Small intestine (tissue), 7 donors: ENCODE results near the gene HEBP2. TPM values are rescaled to one million over a fixed set of nuclear protein-coding genes. Genes with fewer than 3 reads are reported as not detected.

ENCODE experiments used
- DNase-seq, 2 donors: peaks; one replicate each; pipeline versions ENCODE4 v3.0.0 to v3.0.0-alpha.2; 2013
- FAIRE-seq: peaks from 2 replicates; lab custom pipeline; 2012; peaks lifted over from hg19 to GRCh38; lab: Jason Lieb, UNC
- H3K27ac ChIP-seq, 3 donors: one replicate each; pipeline ENCODE4 v1.5.1; 2013; ENCODE audit warnings: low read length in 2 of 3, mild to moderate bottlenecking in 2 of 3, control low read depth in 1 of 3, inconsistent platforms in 1 of 3, low read depth in 1 of 3, moderate library complexity in 1 of 3
- H3K27me3 ChIP-seq, 3 donors: one replicate each; pipeline ENCODE4 v1.6.1; 2013; ENCODE audit warnings: low read length in 3 of 3, inconsistent platforms in 1 of 3; ENCODE audit not compliant: control insufficient read depth in 3 of 3, insufficient read depth in 3 of 3
- H3K36me3 ChIP-seq, 3 donors: one replicate each; pipeline ENCODE4 v1.6.1; 2013; ENCODE audit warnings: low read length in 3 of 3, inconsistent platforms in 1 of 3, low read depth in 1 of 3, mild to moderate bottlenecking in 1 of 3, moderate library complexity in 1 of 3; ENCODE audit not compliant: control insufficient read depth in 3 of 3, insufficient read depth in 2 of 3
- H3K4me1 ChIP-seq, 3 donors: one replicate each; pipeline ENCODE4 v1.6.1; 2013; ENCODE audit warnings: low read length in 2 of 3, inconsistent platforms in 1 of 3, low read depth in 1 of 3, mild to moderate bottlenecking in 1 of 3, moderate library complexity in 1 of 3; ENCODE audit not compliant: control insufficient read depth in 3 of 3, insufficient read depth in 2 of 3
- H3K4me3 ChIP-seq, 3 donors: one replicate each; pipeline ENCODE4 v1.5.1; 2013; ENCODE audit warnings: low read length in 3 of 3, control low read depth in 1 of 3, inconsistent platforms in 1 of 3, low read depth in 1 of 3, mild to moderate bottlenecking in 1 of 3, moderate library complexity in 1 of 3
- H3K9me3 ChIP-seq, 2 donors: one replicate each; pipeline ENCODE4 v1.6.1; 2013; ENCODE audit warnings: low read depth in 1 of 2, low read length in 1 of 2; ENCODE audit not compliant: control insufficient read depth in 2 of 2, insufficient read depth in 1 of 2
- WGBS, 3 donors: extraction: QIAGEN DNeasy Blood & Tissue Kit; methylation state at CpG; one replicate each; pipeline ENCODE4 v1.1.7; 2013; 5-methylcytosine and 5-hydroxymethylcytosine counted together
- polyA plus RNA-seq, 4 donors: library from polyadenylated mRNA; stranded (reverse) in 3 of 4; unstranded in 1 of 4; fragments of 200-250 nt in 3 of 4; fragments of 120-200 nt in 1 of 4; gene quantifications; one replicate each; pipeline versions ENCODE4 v1.2.1 to v1.2.3, GENCODE V29; 2013
- donor health status: healthy with polysubstance abuse.
- donor health status: control.
- donor health status: control.
- donor health status: Bipolar disorder and iron deficiency.
- donor health status: healthy.

HEBP2 gene
- polyA plus RNA-seq, 4 donors: 17.0 to 31.1 (median 24.4) TPM

DNA sequence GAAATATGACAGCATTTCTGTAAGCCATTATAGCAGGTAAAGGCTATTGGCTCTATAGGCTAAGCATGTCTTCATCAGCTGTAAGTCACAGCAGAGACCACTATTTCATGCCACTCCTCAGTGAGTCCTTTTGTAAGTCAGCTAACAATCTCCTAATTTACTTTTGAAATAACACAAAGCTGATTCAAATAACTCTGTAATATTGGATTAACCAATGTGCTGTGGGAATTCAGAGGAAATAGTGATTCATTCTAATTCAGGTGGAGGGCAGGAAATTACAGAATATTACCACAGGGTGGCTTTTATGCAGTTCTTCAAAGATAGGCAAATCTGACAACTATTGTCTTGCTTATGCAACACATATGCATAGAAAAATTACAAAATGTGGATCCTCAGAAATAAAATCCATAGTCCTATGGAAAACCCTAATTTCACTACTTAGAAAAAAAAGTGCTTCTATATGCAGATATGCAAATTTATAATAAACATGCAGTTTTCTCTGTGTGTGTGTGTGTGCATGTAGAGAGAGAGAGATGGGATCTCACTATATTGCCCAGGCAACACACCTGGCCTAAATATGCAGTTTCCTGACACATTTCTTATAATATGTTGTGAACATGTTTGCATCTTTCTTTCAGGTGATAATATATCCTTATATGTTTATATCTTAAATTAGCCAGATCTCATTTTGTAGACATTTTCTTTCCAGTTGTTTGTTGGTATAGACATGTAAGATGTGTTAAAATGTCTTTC is 31.1 kb upstream of the HEBP2 start:
- no peaks in the 10 kb centered on the region for H3K9me3 ChIP-seq
- H3K4me3 ChIP-seq: no peak overlapping the region
- H3K36me3 ChIP-seq: no peaks in the 10 kb centered on the region
- no peak overlapping the region for H3K27ac ChIP-seq
- peaks cover 0 to 7% (median 0%) of the 10 kb centered on the region in 3 donors for H3K4me1 ChIP-seq
- DNase-seq: no peak
- FAIRE-seq: no peak
- no peaks in the 10 kb centered on the region for H3K27me3 ChIP-seq

DNA sequence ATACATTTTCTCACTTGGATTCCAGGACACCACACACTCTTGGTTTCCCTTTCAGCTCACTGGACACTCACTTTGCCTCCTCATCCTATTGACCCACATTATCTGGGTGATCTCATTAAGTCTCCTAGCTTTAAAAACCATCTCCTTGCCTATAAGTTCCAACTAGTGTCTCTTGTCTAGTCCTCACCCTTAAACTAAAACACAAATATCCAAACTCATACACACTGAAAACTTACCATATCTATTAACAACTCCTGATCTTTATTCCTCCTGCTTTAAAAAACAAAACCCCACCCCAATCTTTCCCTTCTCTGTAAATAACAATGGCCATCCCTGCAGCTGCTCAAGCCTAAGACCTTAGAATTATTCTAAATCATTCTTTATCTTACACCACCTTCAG is 29.8 kb upstream of the HEBP2 start:
- FAIRE-seq (no peak), DNase-seq (no peak)
- Histone ChIP-seq H3K27ac (no peak overlapping the region), H3K27me3 (no peaks in the 10 kb centered on the region), H3K4me1 (peaks cover 0 to 7% (median 0%) of the 10 kb centered on the region in 3 donors), H3K4me3 (no peak overlapping the region), H3K9me3 (no peaks in the 10 kb centered on the region), H3K36me3 (no peaks in the 10 kb centered on the region)

DNA sequence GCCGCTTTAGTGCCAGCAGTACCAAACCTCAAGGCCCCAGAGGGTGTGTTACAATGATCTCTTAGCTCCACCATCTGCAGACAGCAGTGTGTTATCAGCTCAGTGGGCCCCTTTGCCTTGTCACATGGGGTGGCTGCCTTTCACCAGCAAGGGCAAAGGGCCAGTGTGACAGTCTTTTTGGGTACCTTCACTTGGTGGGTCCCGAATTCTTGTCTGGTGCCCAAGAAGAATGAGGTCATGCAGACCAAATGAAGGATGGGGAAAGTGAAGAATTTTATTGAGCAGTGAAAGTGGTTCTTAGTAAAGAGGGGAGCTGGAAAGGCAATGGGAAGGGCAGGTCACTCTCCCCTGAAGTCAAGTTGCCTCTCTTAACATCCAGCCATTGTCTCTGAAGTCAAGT is 29.2 kb upstream of the HEBP2 start:
- peaks cover 0 to 7% (median 0%) of the 10 kb centered on the region in 3 donors for H3K4me1 ChIP-seq
- 84 to 94% (median 89%) methylated on average over 2 of the region's 2 CpGs for WGBS, 3 donors
- no peaks in the 10 kb centered on the region for H3K27me3 ChIP-seq
- DNase-seq: peak in 1 of 2 donors; percentile 16
- FAIRE-seq: no peak
- no peaks in the 10 kb centered on the region for H3K9me3 ChIP-seq
- no peaks in the 10 kb centered on the region for H3K36me3 ChIP-seq
- no peak overlapping the region for H3K4me3 ChIP-seq
- no peak overlapping the region for H3K27ac ChIP-seq

DNA sequence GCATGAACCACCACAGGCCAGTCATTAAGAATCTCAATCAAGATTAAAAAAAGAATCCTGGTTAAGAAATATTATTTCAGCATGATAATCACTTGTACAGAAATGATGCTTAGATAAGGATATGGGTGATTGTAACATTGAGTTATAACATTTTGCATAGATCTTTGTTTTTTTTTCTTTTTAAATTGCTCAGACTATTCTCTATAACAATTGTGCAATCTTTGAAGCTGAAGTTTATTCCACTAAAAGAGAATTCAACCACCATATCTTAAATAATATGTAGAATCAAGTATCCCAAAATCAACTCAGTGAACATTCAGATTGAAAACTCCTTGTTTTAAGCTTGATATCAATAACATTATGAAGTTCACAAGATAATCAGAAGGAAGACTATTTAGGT is 27.0 kb upstream of the HEBP2 start:
- Histone ChIP-seq H3K4me1 (peaks cover 0 to 4% (median 0%) of the 10 kb centered on the region in 3 donors), H3K9me3 (no peaks in the 10 kb centered on the region), H3K4me3 (no peak overlapping the region), H3K27me3 (no peaks in the 10 kb centered on the region), H3K27ac (no peak overlapping the region), H3K36me3 (no peaks in the 10 kb centered on the region)
- FAIRE-seq: no peak
- DNase-seq: no peak

DNA sequence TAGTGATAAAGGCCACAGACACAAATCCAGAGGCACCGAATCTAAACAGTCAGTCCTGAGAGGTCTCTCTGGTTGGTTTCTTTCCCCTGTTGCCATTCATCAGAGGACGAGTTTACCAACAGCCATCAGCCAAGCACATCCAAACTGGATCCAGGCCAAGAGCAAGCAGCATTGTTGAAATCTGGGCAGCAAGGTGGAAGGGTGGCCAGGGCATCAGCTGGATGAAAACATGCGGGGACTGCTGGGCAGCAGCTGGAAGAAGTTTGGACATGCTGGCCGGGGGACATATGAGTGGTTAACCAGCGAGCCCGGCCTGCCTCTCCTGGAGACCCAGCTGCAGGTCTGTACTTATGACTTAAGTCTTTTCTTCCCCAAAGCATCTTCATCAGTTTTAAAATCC is 26.2 kb upstream of the HEBP2 start, which contains the start of gene SMIM28:
Gene SMIM28, plus strand, starts transcription at position 62 of the 400 bp plus-strand sequence. Its CDS starts 168 bp downstream, at position 230.
- no peak for FAIRE-seq
- 79 to 89% (median 88%) methylated on average over 6 of the region's 6 CpGs for WGBS, 3 donors

DNA sequence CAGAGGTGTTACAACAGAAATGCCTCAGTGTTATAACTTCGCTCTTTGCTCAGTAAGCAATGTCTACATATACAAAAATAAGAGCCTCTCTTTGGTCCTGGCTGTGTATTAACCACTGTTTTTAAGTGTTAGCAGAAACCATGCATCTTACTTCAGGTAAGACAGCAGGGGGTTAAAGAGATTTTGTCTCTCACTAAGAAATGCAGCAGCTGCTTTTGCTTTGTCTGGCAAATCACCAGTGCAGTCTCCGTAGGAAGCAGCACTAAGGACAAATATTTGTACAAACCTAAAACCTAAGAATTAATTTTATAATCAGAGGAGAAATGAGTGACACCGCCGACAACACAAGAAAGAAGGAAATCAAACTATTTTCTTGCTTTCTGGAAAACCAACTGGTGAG is 25.6 kb upstream of the HEBP2 start:
- H3K4me1 ChIP-seq: peaks cover 0 to 4% (median 0%) of the 10 kb centered on the region in 3 donors
- 72 to 78% (median 72%) methylated on average over 4 of the region's 4 CpGs for WGBS, 3 donors
- no peaks in the 10 kb centered on the region for H3K9me3 ChIP-seq
- FAIRE-seq (no peak), DNase-seq (no peak)
- H3K4me3 ChIP-seq: no peak overlapping the region
- no peak overlapping the region for H3K27ac ChIP-seq
- H3K36me3 ChIP-seq: no peaks in the 10 kb centered on the region
- H3K27me3 ChIP-seq: no peaks in the 10 kb centered on the region

More for the DNA sequence above, 26.2 kb upstream of the HEBP2 start, which contains the start of gene SMIM28:
- Histone ChIP-seq H3K27ac (no peak within 1 kb of the TSS), H3K27me3 (no peaks in the 10 kb centered on the region), H3K9me3 (no peaks in the 10 kb centered on the region), H3K4me3 (no peak within 1 kb of the TSS), H3K4me1 (peaks cover 0 to 4% (median 0%) of the 10 kb centered on the region in 3 donors), H3K36me3 (no peaks in the 10 kb centered on the region)
- DNase-seq: no peak

DNA sequence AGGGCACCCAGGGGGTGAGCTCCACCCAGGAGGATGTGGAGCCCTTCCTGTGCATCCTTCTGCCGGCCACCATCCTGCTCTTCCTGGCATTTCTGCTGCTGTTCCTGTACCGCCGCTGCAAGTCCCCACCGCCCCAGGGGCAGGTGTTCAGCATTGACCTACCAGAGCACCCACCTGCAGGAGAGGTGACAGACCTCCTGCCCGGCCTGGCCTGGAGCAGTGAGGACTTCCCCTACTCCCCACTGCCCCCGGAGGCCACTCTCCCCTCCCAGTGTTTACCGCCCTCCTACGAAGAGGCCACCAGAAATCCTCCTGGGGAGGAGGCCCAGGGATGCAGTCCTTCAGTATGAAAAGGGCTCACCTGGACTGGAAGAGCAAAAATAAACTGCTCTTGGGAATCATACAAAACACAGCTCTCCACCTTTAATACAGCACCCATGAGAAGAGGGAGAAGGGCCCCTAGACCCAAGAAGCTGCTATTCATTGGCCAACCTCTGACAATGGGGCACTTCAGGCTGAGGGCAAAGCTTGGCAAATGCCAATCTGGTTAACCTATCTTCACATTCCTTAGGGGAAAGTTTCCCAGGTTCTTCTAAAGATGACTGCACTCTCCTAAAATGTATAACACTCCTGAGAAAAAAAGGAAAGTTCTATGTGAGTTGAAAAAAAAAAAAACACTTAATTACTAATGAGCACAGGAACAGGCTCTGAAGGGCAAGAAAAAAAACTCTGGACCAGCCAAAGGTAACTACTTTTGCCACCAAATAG is 21.3 kb upstream of the HEBP2 start:
- FAIRE-seq (no peak), DNase-seq (no peak)
- Histone ChIP-seq H3K4me1 (no peaks in the 10 kb centered on the region), H3K9me3 (no peaks in the 10 kb centered on the region), H3K27me3 (no peaks in the 10 kb centered on the region), H3K27ac (no peak overlapping the region), H3K36me3 (peaks cover 0 to 2% (median 0%) of the 10 kb centered on the region in 3 donors), H3K4me3 (no peak overlapping the region)
- 83 to 86% (median 84%) methylated on average over 8 of the region's 8 CpGs for WGBS, 3 donors

DNA sequence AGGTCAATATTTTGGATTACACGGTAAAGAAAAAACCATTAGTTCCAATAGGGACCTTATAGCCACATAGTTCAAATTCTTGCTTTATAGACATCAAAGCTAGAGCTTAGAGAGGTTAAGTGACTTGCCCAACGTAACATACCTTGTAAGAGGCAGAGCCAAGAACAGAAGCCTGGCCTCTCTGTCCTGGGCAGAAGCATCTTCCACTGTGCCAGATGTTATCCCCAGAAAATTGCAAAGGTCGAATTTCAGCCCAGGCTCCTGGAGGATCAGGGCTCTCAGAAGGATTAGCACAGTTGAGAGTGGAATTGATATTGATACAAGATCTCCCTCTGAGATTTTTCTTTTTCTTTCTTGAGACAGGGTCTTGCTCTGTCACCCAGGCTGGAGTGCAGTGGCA is 20.2 kb upstream of the HEBP2 start:
- H3K27ac ChIP-seq: no peak overlapping the region
- no peak overlapping the region for H3K4me3 ChIP-seq
- 73 to 78% (median 77%) methylated on average over 3 of the region's 3 CpGs for WGBS, 3 donors
- H3K9me3 ChIP-seq: no peaks in the 10 kb centered on the region
- peaks cover 0 to 2% (median 0%) of the 10 kb centered on the region in 3 donors for H3K36me3 ChIP-seq
- no peaks in the 10 kb centered on the region for H3K27me3 ChIP-seq
- H3K4me1 ChIP-seq: no peaks in the 10 kb centered on the region
- FAIRE-seq (no peak), DNase-seq (no peak)
